SK-N-SH (cell line): ENCODE measurements around the gene ZNF521. TPM values are rescaled to one million over a fixed set of nuclear protein-coding genes. Genes with fewer than 3 reads are reported as not detected.

Experiments
- CTCF ChIA-PET: fragments of 300-600, 350-600 bp; formaldehyde crosslinking; extraction: SDS; loops from one replicate; lab custom pipeline; 2021; lab: Yijun Ruan, JAX
- POLR2A ChIA-PET: fragments of 350-600 bp; sonication (Branson Sonifier 250); formaldehyde crosslinking; extraction: SDS; loops from one replicate; lab custom pipeline; 2020; ENCODE audit warnings: antibody characterized with exemption, inconsistent platforms; lab: Yijun Ruan, JAX
- DNase-seq: peaks from one replicate; pipeline ENCODE4 v3.0.0; 2012
- H2AFZ ChIP-seq: fragments of 200-600 bp; sonication (generic); 2 replicates; pipeline ENCODE4 v1.8.1; 2016; ENCODE audit warnings: antibody characterized with exemption, mild to moderate bottlenecking, low read depth
- H3F3A ChIP-seq: fragments of 200-600 bp; sonication (generic); replicated peaks from 2 replicates; pipeline ENCODE3; 2016; ENCODE audit warnings: antibody characterized with exemption, mild to moderate bottlenecking; ENCODE audit not compliant: insufficient read depth
- H3K27ac ChIP-seq, 2 experiments: fragments of 200-500 bp in 1 of 2; fragments of 200-600 bp in 1 of 2; sonication (Bioruptor generic) in 1 of 2; sonication (generic), shearing (Covaris generic) in 1 of 2; 2 replicates each; pipeline versions ENCODE4 v1.5.1 to v1.6.1; 2014 to 2016; ENCODE audit warnings: low read depth in 2 of 2, inconsistent platforms in 1 of 2, low read length in 1 of 2, mild to moderate bottlenecking in 1 of 2, mixed read lengths in 1 of 2
- H3K27me3 ChIP-seq: fragments of 200-600 bp; sonication (generic), shearing (Covaris generic); 2 replicates; pipeline ENCODE4 v1.6.1; 2016; ENCODE audit warnings: mixed run types; ENCODE audit not compliant: insufficient read depth
- H3K36me3 ChIP-seq, 2 experiments: fragments of 200-500 bp in 1 of 2; fragments of 200-600 bp in 1 of 2; sonication (Bioruptor generic) in 1 of 2; sonication (generic) in 1 of 2; replicated peaks in 1 of 2; 2 replicates each; pipeline versions ENCODE3 to v1.5.1; 2014 to 2016; ENCODE audit warnings: low read length in 1 of 2, mild to moderate bottlenecking in 1 of 2; ENCODE audit not compliant: insufficient read depth in 2 of 2, control insufficient read depth in 1 of 2
- H3K4me1 ChIP-seq, 2 experiments: fragments of 200-500 bp in 1 of 2; fragments of 200-600 bp in 1 of 2; sonication (Bioruptor generic) in 1 of 2; sonication (generic), shearing (Covaris generic) in 1 of 2; 2 replicates each; pipeline versions ENCODE4 v1.5.1 to v1.6.1; 2014 to 2016; ENCODE audit warnings: low read depth in 1 of 2, low read length in 1 of 2, mixed run types in 1 of 2; ENCODE audit not compliant: insufficient read depth in 2 of 2, control insufficient read depth in 1 of 2
- H3K4me2 ChIP-seq: fragments of 200-600 bp; sonication (generic), shearing (Covaris generic); 2 replicates; pipeline ENCODE4 v1.6.1; 2017; ENCODE audit warnings: mixed run types
- H3K4me3 ChIP-seq, 2 experiments: fragments of 200-500 bp in 1 of 2; fragments of 200-600 bp in 1 of 2; sonication (Bioruptor generic) in 1 of 2; sonication (generic), shearing (Covaris generic) in 1 of 2; 2 replicates each; pipeline versions ENCODE4 v1.5.1 to v1.8.1; 2014 to 2016; ENCODE audit warnings: low read depth in 2 of 2, inconsistent platforms in 1 of 2, low read length in 1 of 2, mild to moderate bottlenecking in 1 of 2, mixed read lengths in 1 of 2, moderate library complexity in 1 of 2
- H3K79me2 ChIP-seq: fragments of 200-600 bp; sonication (generic); 2 replicates; pipeline ENCODE4 v1.8.1; 2017; ENCODE audit warnings: mild to moderate bottlenecking; ENCODE audit not compliant: insufficient read depth
- H3K9ac ChIP-seq: fragments of 200-600 bp; sonication (generic); 2 replicates; pipeline ENCODE4 v1.6.1; 2017; ENCODE audit warnings: mixed run types
- H3K9me2 ChIP-seq: fragments of 200-600 bp; sonication (generic); 2 replicates; pipeline ENCODE4 v1.6.1; 2017; ENCODE audit warnings: mixed run types
- H3K9me3 ChIP-seq: fragments of 200-600 bp; sonication (generic); 2 replicates; pipeline ENCODE4 v1.6.1; 2017; ENCODE audit warnings: mixed run types, mild to moderate bottlenecking, moderate library complexity
- H4K20me1 ChIP-seq: fragments of 200-600 bp; sonication (generic); 2 replicates; pipeline ENCODE4 v1.6.1; 2017; ENCODE audit warnings: mild to moderate bottlenecking, mixed run types; ENCODE audit not compliant: insufficient read depth
- ELF1 ChIP-seq: IDR thresholded peaks from 2 replicates; pipeline ENCODE4 v1.4.0; 2012
- FOSL2 ChIP-seq: IDR thresholded peaks from 2 replicates; pipeline ENCODE4 v1.4.0; 2012; ENCODE audit warnings: low read depth, mild to moderate bottlenecking, moderate library complexity, borderline replicate concordance
- FOXJ3 ChIP-seq: sonication (generic); formaldehyde crosslinking; IDR thresholded peaks from 2 replicates; pipeline ENCODE4 v1.5.1; 2020; ENCODE audit warnings: mild to moderate bottlenecking, missing genetic modification reagents
- FOXM1 ChIP-seq: IDR thresholded peaks from 2 replicates; pipeline ENCODE4 v1.4.0; 2012; ENCODE audit warnings: low read depth, mild to moderate bottlenecking
- GABPA ChIP-seq: IDR thresholded peaks from 2 replicates; pipeline ENCODE4 v1.4.0; 2012; ENCODE audit warnings: low read depth, mild to moderate bottlenecking
- JUND ChIP-seq: IDR thresholded peaks from 2 replicates; pipeline ENCODE4 v1.4.0; 2012
- MAX ChIP-seq: IDR thresholded peaks from 2 replicates; pipeline ENCODE4 v1.4.0; 2012; ENCODE audit warnings: low read depth
- NRF1 ChIP-seq: IDR thresholded peaks from 2 replicates; pipeline ENCODE4 v1.6.1; 2012; ENCODE audit warnings: low read depth, mild to moderate bottlenecking, low read length
- RCOR1 ChIP-seq: fragments of 150-350 bp; IDR thresholded peaks from 2 replicates; pipeline ENCODE4 v1.6.1; 2017; ENCODE audit warnings: antibody characterized with exemption, low read length
- SIN3A ChIP-seq: IDR thresholded peaks from 2 replicates; pipeline ENCODE4 v1.6.1; 2012; ENCODE audit warnings: low read depth, mild to moderate bottlenecking, low read length, moderate library complexity, borderline replicate concordance
- TEAD4 ChIP-seq: IDR thresholded peaks from 2 replicates; pipeline ENCODE4 v1.4.0; 2012; ENCODE audit warnings: mild to moderate bottlenecking, borderline replicate concordance; ENCODE audit not compliant: insufficient read depth
- ZBTB33 ChIP-seq: IDR thresholded peaks from 2 replicates; pipeline ENCODE4 v1.4.0; 2012; ENCODE audit warnings: low read depth, borderline replicate concordance
- WGBS: methylation state at CpG from one replicate; pipeline ENCODE4 v1.1.6; 2017; ENCODE audit warnings: low lambda C conversion rate; 5-methylcytosine and 5-hydroxymethylcytosine counted together
- polyA plus RNA-seq, 3 experiments: library from polyadenylated mRNA; depleted of rRNA; stranded (reverse); fragments of >200 nt; gene quantifications; 2 replicates each; pipeline ENCODE4 v1.2.3, GENCODE V29; 2012
- TF ChIP-seq, protein P1 (sequence below): fragments of 200-600 bp; sonication (generic); IDR thresholded peaks from 2 replicates; pipeline ENCODE4 v1.6.1; 2017; ENCODE audit warnings: antibody characterized with exemption, mild to moderate bottlenecking, moderate library complexity
- TF ChIP-seq, protein P2 (sequence below): IDR thresholded peaks from 2 replicates; pipeline ENCODE4 v1.4.0; 2012; ENCODE audit warnings: low read depth, borderline replicate concordance

Gene ZNF521
- polyA plus RNA-seq, 1 of the 3 experiments (the other 2 are of a cell fraction) = 14.1 TPM

GRCh38 chr18:25177631-25178030 lies 174.3 kb downstream of the ZNF521 start:
- no peak overlapping the region for H2AFZ ChIP-seq
- CTCF ChIA-PET = interaction anchor here (1.5 kb wide), 1 partner anchor 29 kb away, joined by 4 read pairs; no protein-coding TSS in a partner anchor
- no peak for TF ChIP-seq GABPA
- no peak for TF ChIP-seq FOXJ3 (CRISPR knock-in tag)
- TF ChIP-seq ELF1 = no peak
- no peak for TF ChIP-seq MAX
- TF ChIP-seq SIN3A = no peak
- no peak for TF ChIP-seq RCOR1
- no peak for TF ChIP-seq ZBTB33
- no peak for TF ChIP-seq FOXM1
- no peak for TF ChIP-seq NRF1
- no peak for TF ChIP-seq TEAD4
- no peak for TF ChIP-seq JUND
- TF ChIP-seq, protein P1, sequence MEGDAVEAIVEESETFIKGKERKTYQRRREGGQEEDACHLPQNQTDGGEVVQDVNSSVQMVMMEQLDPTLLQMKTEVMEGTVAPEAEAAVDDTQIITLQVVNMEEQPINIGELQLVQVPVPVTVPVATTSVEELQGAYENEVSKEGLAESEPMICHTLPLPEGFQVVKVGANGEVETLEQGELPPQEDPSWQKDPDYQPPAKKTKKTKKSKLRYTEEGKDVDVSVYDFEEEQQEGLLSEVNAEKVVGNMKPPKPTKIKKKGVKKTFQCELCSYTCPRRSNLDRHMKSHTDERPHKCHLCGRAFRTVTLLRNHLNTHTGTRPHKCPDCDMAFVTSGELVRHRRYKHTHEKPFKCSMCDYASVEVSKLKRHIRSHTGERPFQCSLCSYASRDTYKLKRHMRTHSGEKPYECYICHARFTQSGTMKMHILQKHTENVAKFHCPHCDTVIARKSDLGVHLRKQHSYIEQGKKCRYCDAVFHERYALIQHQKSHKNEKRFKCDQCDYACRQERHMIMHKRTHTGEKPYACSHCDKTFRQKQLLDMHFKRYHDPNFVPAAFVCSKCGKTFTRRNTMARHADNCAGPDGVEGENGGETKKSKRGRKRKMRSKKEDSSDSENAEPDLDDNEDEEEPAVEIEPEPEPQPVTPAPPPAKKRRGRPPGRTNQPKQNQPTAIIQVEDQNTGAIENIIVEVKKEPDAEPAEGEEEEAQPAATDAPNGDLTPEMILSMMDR = no peak
- TF ChIP-seq, protein P2, sequence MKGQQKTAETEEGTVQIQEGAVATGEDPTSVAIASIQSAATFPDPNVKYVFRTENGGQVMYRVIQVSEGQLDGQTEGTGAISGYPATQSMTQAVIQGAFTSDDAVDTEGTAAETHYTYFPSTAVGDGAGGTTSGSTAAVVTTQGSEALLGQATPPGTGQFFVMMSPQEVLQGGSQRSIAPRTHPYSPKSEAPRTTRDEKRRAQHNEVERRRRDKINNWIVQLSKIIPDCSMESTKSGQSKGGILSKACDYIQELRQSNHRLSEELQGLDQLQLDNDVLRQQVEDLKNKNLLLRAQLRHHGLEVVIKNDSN = no peak
- no peak for TF ChIP-seq FOSL2

More at GRCh38 chr18:25177631-25178030, 174.3 kb downstream of the ZNF521 start:
- Histone ChIP-seq H4K20me1 (no peaks in the 10 kb centered on the region), H3K4me2 (no peak overlapping the region), H3K9me2 (no peaks in the 10 kb centered on the region), H3K27ac (no peak overlapping the region), H3K9me3 (no peaks in the 10 kb centered on the region), H3F3A (no peaks in the 10 kb centered on the region), H3K9ac (no peak overlapping the region), H3K36me3 (no peaks in the 10 kb centered on the region), H3K4me3 (no peak overlapping the region), H3K4me1 (peaks cover 0 to 3% of the 10 kb centered on the region in 2 experiments; a peak in 1 of 4 replicates), H3K27me3 (no peaks in the 10 kb centered on the region), H3K79me2 (no peaks in the 10 kb centered on the region; the same call in 1 of the 2 replicates)
- POLR2A ChIA-PET = no interaction called here
- 82% methylated on average over 3 of the region's 3 CpGs for WGBS
- no peak for DNase-seq
